Keratinocyte (primary cell): ENCODE data around the gene OR13C2.

Experiments
- CTCF ChIP-seq, 3 experiments: IDR thresholded peaks in 1 of 3; conservative IDR thresholded peaks in 1 of 3; optimal IDR thresholded peaks in 1 of 3; 2 replicates in 2 of 3; 3 replicates in 1 of 3; pipeline versions ENCODE3 to v1.5.1; 2011; ENCODE audit warnings: low read length in 3 of 3, mild to moderate bottlenecking in 3 of 3, moderate library complexity in 2 of 3, control low read depth in 1 of 3, inconsistent platforms in 1 of 3; ENCODE audit not compliant: insufficient read depth in 2 of 3; ENCODE audit errors: extremely low read depth in 1 of 3
- EZH2 ChIP-seq: IDR thresholded peaks from one replicate; pipeline ENCODE4 v1.6.1; 2012; ENCODE audit warnings: inconsistent platforms, mild to moderate bottlenecking, low read length, moderate library complexity

GRCh38 chr9:104635456-104635855 lies 30.0 kb upstream of the OR13C2 start:
- no peak for TF ChIP-seq CTCF (optimal IDR thresholded peaks at IDR 0.05 in 1 of 3, IDR thresholded peaks at IDR 0.05 in 1 of 3, conservative IDR thresholded peaks at IDR 0.05 in 1 of 3; ENCODE audit: extremely low read depth in 1 of 3, insufficient read depth in 2 of 3, low read length in 3 of 3)
- no peak for TF ChIP-seq EZH2
